Epidermal melanocyte (primary cell): ENCODE results near the gene ULK4.
"Not testable (repeated sequence)": the region's sequence is repeated elsewhere in the genome, so short reads cannot be mapped to it uniquely, and the experiment has no call there.

Experiments used
- DNase-seq: peaks from one replicate; pipeline ENCODE4 v3.0.0; 2011; ENCODE audit warnings: low spot score; ENCODE audit not compliant: insufficient read length

ULK4 gene

DNA sequence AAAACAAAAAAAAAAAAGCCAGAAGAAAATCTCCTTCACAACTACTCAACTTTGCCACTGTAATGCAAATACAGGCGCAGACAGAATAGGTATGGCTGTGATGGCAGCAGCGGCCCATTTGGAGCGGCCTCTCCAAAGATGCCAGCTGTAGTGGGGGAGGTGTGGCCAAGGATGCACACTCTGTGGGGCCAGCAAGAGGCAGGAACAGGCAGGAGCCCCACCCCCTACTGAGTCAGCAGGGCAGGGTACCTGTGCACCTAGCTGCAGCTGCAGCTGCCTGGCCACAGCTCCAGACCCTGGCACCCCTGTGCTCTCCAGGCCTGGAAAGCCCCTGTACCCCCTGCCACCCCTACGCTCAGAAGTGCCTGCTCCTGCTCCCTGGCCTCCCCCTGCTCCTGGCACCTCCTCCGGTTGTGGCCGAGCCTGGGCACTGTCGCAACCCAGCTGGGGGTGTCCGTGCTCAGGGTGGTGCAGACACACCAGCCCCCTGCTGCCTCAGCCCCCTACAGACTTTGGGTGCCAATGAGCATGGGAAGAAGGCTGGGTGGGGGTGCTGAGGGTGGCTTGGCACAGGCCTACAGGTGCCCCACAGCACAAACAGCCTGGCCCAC, 312.7 kb downstream of the ULK4 start:
- DNase-seq, result no peak

DNA sequence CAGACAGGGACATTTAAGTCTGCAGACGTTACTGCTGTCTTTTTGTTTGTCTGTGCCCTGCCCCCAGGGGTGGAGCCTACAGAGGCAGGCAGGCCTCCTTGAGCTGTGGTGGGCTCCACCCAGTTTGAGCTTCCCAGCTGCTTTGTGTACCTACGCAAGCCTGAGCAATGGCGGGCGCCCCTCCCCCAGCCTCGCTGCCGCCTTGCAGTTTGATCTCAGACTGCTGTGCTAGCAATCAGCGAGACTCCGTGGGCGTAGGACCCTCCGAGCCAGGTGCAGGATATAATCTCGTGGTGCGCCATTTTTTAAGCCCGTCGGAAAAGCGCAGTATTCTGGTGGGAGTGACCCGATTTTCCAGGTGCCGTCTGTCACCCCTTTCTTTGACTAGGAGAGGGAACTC, 314.2 kb downstream of the ULK4 start:
- not testable (repeated sequence) for DNase-seq

DNA sequence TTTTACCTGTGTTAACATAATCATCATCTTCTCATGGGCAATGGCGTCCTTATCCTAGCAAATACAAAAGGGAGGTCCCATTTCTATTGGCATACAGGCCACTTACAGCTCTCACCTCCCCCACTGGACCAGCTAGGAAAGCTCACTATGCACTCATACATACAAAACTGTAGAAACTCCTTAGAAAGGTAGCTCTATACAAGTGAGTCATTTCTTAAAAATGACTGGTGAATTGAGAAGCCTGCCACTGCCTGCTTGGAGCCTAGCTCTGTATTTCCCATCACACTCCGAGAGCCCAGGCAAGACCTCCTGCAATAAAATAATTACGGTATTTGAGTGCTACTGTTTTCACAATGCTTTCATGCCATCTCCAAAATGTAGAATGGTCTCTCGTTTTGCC, 321.8 kb downstream of the ULK4 start:
- no peak for DNase-seq

DNA sequence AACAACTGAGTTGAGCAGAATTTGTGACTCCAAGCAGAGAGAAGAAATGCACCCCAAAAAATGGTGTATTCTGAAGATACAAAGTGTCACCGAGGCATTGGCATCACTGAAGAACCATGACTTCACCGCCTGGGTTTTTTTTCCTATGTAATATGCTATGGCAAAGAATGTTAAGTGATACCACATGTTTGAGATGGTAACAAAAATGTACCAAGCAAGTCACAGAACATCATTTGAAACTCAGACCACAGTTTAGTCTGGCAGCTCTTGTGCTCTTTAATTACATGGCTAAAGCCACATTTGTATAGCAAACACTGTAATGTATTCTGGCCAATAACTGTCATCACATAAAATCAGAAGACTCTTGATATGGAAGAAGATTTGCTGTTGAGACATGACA, 323.5 kb downstream of the ULK4 start:
- DNase-seq, result no peak

DNA sequence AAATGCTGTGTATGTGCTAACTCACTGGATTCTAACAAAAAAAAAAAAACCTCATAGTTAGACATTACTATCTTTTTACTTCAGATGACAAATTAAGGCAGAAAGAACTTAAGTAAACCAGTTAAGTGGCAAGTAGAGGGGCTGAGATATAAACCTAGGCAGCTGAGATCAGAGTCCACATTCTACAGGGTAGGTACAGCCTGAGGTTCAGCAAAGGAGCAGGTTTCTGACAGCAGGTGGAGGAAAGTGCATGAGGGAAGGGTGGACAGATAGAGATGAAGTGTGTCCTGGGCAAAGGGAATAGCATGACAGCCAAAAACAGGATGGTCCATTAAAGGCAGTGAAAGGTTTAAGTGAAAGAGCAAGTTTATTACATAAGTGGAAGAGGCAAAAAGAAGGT, 329.2 kb downstream of the ULK4 start:
- DNase-seq, result no peak

GRCh38 chr3:41630708-41631107, 331.2 kb downstream of the ULK4 start:
- DNase-seq, result no peak

DNA sequence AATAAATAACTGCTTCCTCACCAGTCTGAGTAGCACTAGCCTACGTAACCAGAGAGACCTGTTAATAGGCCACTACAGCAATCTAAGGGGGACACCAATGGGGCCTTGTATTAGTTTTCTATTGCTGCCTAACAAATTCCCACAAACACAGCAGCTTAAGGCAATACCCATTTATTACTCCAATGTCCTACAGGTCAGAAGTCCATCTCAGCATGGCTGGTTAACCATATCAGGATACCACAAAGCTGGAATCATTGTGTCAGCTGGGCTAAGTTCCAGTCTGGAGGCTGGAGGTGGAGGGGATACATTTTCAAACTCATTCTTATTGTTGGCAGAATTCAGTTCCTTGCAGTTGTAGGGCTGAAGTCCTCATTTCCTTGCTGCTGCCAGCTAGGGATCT, 331.9 kb downstream of the ULK4 start:
- DNase-seq, result no peak

DNA sequence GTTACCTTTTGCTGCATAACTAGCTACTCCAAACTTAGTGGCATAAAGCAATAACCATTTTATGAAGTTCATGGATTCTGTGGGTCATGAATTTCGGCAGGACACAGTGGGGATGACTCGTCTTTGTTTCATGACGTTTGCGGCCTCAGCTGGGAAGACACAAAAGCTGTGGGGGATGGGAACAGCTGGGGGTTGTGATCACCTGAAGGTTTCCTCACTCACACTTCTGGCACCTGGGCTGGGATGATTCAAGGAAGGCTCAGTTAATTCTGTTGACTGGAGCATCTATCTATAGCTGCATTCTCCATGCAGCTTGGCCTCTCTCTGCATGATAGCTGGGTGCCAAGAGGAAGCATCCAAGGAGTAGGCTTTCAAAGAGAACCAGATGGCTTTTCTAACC, 332.8 kb downstream of the ULK4 start:
- no peak for DNase-seq

DNA sequence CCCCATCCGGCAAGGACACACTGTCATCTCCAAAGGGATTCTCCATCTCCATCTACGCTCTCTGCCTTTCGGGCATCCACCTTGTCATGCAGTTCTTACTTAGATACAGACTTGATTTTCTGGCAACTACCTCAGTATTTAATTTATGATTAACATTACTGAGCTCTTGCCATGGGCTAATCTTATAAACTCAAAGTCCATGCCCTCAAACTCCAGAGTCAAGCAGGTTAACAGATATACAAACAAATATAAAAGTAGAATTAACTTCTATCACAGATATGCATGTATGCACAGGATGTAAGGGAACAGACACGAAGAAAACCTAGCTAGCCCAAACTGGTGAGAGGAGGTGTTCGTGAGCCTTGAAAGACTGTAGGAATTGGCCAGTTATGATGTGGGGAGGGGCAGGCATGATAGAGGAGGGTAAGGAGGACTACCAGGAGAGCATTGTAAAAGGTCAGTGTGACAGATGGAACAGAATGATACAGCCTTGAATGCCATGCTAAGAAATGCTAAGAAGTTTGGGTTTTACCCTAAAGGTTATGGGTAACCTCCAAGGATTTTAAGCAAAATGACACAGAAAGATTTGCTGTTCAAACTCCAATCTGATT, 334.3 kb downstream of the ULK4 start:
- DNase-seq, result no peak

- peak; percentile 59 for DNase-seq
Measured at GRCh38 chr3:41612853-41613252, 349.1 kb downstream of the ULK4 start.

- no peak for DNase-seq
Measured at GRCh38 chr3:41611008-41611407, 350.9 kb downstream of the ULK4 start.

DNA sequence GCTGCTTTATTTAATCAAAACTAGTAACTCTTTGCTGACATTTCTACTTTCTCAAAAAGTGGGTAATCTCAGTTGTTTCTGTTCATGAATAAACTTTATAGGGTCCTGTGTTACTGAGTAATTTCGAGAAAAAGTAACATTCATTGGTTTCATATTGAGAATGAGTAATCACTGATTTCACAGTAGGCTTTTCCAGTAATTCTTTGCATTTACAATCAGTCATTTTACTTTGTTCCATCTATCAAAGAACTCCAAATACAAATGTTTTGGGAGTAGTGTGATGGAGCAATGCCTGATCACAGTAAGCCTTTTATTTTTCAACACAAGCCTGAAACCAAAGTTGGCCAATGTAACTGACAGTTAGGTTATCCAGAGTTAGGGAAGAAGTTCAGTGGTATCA, 353.6 kb downstream of the ULK4 start:
- DNase-seq, result no peak

GRCh38 chr3:41603807-41604206, 358.1 kb downstream of the ULK4 start:
- no peak for DNase-seq

DNA sequence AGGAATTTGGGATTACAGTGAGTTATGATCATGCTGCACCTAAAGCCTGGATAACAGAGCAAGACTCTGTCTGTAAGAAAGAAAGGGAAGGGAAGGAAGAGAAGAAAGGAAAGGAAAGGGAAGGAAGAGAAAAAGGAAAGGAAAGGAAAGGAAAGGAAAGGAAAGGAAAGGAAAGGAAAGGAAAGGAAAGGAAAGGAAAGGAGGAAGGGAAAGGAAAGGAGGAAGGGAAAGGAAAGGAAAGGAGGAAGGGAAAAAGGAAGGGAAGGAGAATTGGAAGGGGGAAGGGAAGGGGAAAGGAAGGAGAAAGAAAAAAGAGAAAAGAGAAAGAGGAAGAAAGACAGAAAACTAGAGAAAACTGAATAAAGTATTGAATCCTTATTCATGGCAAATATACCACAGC, 359.8 kb downstream of the ULK4 start:
- DNase-seq, result no peak

DNA sequence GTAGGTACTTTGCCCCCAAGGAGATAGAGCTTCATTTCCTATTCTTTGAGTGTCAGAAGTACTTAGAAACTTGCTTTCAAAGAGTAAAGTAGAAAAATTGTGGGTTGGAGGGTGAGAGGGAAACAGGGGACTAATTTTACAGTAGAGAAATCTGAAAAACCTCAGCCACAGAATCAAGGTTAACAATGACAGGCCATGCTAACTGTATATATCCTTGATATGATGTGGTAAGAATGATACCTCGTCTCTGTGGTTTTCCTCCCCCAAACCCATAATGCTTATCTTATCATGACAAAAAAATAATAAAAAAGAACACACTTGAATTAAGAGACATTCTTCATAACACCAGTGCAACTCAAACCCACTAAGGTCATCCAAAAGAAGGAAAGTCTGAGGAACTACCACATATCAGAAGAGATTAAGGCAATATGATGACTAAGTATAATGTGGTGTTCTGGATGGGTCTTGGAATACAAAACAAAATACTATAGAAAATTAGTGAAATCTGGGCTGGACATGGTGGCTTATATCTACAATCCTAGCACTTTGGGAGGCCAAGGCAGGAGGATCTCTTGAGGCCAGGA, 360.4 kb downstream of the ULK4 start:
- DNase-seq, result no peak

DNA sequence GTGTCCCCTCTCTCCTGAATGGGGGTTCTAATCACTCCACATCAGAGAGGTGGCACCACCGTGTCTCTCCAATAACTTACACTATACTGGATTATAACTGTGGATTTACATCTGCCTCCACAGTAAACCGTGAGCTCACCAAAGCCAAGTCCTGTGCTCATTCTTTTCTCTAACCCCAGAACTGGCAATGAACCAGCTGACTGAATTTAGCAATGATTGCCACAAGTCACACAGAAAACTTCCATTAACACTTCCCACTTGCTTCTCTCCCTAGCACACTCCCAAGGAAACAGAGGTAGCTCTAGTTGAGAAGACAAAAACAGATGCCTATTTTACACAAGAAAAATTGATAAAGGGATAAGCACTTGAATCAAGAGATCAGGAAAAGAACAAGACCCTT, 361.3 kb downstream of the ULK4 start:
- no peak for DNase-seq

DNA sequence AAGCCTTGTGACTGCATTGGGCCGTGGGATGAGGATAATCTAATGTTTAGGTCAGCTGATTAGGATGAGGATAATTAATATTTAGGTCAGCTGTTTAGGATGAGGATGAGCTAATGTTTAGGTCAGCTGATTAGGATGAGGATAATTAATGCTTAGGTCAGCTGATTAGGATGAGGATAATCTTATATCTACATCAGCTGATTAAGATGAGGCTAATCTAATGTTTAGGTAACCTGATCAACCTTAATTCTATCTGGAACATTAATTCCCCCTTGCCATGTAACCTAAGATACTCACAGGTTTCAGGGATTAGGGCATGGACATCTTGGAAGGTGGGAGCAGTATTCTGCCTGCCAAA, 362.8 kb downstream of the ULK4 start:
- DNase-seq, result no peak

DNA sequence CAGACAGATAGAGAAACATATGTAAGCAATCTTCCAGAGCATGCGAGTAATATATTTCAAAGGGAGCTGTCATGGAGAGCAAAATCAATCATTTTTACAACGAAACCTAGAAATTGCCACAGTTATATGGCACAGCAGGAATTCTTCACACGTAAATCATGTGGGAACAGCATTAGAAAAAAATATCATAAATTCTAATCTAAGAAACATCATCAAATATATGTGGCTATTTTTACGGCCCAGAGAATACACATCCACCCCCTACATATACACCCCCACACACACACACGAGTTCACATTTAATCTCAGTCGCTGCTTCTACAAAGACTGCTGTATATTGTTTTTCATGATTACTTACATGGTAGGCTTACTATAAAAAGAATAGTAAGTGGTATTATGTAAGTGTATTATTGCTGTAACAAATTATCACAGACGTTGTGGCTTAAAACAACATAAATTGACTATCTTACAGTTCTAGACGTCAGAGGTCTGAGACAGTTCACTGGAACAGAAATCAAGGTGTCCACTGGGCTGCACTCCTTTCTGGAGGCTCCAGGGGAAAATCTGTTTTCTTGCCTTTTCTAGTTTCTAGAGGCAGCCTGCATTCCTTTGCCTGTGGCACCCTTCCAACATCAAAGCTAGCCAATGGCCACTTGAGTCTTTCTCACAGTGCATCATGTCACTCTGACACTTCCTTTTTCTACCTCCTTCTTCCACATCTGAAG, 363.3 kb downstream of the ULK4 start:
- DNase-seq, result no peak

GRCh38 chr3:41593774-41594173, 368.1 kb downstream of the ULK4 start:
- no peak for DNase-seq

DNA sequence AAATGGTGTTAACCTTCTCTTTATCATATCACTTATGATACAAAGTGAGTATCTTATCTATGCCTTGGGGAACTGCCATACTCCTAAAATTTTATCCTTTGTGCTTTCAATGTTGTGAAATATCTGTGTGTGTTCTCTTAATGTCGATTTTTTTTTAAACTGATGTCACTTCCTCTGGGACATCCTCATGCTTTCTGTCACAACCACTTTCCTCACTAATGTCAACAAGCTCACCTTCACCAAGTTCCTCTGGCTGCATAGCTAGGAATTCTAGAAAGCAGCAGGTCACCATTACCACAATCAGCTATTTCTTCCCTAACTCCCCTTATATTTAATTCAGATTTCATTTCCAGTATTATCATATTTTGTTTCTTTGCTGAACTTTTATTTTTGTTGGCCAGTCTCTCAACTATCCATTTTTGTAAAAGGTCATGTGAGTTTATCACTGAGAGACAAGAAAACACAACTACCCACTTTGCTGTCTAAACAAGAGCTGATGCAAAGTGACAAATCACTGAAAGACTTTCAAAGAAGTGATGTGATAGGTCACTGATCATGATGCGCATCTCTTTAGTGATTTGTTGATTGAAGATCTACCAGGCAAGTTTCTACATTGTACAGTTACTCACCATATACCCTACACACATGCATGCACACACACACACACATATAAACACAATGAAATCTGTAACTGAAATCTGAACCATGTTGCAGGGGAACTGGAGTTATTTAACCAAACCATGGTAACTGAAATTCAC, 369.0 kb downstream of the ULK4 start:
- no peak for DNase-seq

- DNase-seq, result no peak
Measured at GRCh38 chr3:41583014-41583413, 378.9 kb downstream of the ULK4 start.

- no peak for DNase-seq
Measured at GRCh38 chr3:41581700-41582099, 380.2 kb downstream of the ULK4 start.
